Small intestine (tissue), 7 donors: Measurements from ENCODE around the gene RMRP. TPM values are rescaled to one million over a fixed set of nuclear protein-coding genes. Genes with fewer than 3 reads are reported as not detected.

Source experiments
- DNase-seq, 2 donors: peaks; one replicate each; pipeline versions ENCODE4 v3.0.0 to v3.0.0-alpha.2; 2013
- FAIRE-seq: peaks from 2 replicates; lab custom pipeline; 2012; peaks lifted over from hg19 to GRCh38; lab: Jason Lieb, UNC
- H3K27ac ChIP-seq, 3 donors: one replicate each; pipeline ENCODE4 v1.5.1; 2013; ENCODE audit warnings: low read length in 2 of 3, mild to moderate bottlenecking in 2 of 3, control low read depth in 1 of 3, inconsistent platforms in 1 of 3, low read depth in 1 of 3, moderate library complexity in 1 of 3
- H3K27me3 ChIP-seq, 3 donors: one replicate each; pipeline ENCODE4 v1.6.1; 2013; ENCODE audit warnings: low read length in 3 of 3, inconsistent platforms in 1 of 3; ENCODE audit not compliant: control insufficient read depth in 3 of 3, insufficient read depth in 3 of 3
- H3K36me3 ChIP-seq, 3 donors: one replicate each; pipeline ENCODE4 v1.6.1; 2013; ENCODE audit warnings: low read length in 3 of 3, inconsistent platforms in 1 of 3, low read depth in 1 of 3, mild to moderate bottlenecking in 1 of 3, moderate library complexity in 1 of 3; ENCODE audit not compliant: control insufficient read depth in 3 of 3, insufficient read depth in 2 of 3
- H3K4me1 ChIP-seq, 3 donors: one replicate each; pipeline ENCODE4 v1.6.1; 2013; ENCODE audit warnings: low read length in 2 of 3, inconsistent platforms in 1 of 3, low read depth in 1 of 3, mild to moderate bottlenecking in 1 of 3, moderate library complexity in 1 of 3; ENCODE audit not compliant: control insufficient read depth in 3 of 3, insufficient read depth in 2 of 3
- H3K4me3 ChIP-seq, 3 donors: one replicate each; pipeline ENCODE4 v1.5.1; 2013; ENCODE audit warnings: low read length in 3 of 3, control low read depth in 1 of 3, inconsistent platforms in 1 of 3, low read depth in 1 of 3, mild to moderate bottlenecking in 1 of 3, moderate library complexity in 1 of 3
- H3K9me3 ChIP-seq, 2 donors: one replicate each; pipeline ENCODE4 v1.6.1; 2013; ENCODE audit warnings: low read depth in 1 of 2, low read length in 1 of 2; ENCODE audit not compliant: control insufficient read depth in 2 of 2, insufficient read depth in 1 of 2
- WGBS, 3 donors: extraction: QIAGEN DNeasy Blood & Tissue Kit; methylation state at CpG; one replicate each; pipeline ENCODE4 v1.1.7; 2013; 5-methylcytosine and 5-hydroxymethylcytosine counted together
- polyA plus RNA-seq, 4 donors: library from polyadenylated mRNA; stranded (reverse) in 3 of 4; unstranded in 1 of 4; fragments of 200-250 nt in 3 of 4; fragments of 120-200 nt in 1 of 4; gene quantifications; one replicate each; pipeline versions ENCODE4 v1.2.1 to v1.2.3, GENCODE V29; 2013
- donor health status: healthy with polysubstance abuse.
- donor health status: control.
- donor health status: control.
- donor health status: Bipolar disorder and iron deficiency.
- donor health status: healthy.

Gene RMRP
- polyA plus RNA-seq, 4 donors, result 269 TPM; not detected in 3

- Histone ChIP-seq H3K9me3 (no peaks in the 10 kb centered on the region), H3K36me3 (peaks cover 0 to 23% (median 0%) of the 10 kb centered on the region in 3 donors), H3K4me3 (peak within 1 kb of the TSS; percentile 66 to 89 (median 88)), H3K27me3 (no peaks in the 10 kb centered on the region), H3K4me1 (peaks cover 0 to 29% (median 4%) of the 10 kb centered on the region in 3 donors), H3K27ac (peak within 1 kb of the TSS; percentile 90 to 98 (median 90))
- peak; percentile 83 to 92 for DNase-seq
- FAIRE-seq, result no peak
- WGBS, 3 donors, result 0% methylated on average over 67 of the region's 67 CpGs
These were observed 533 bp upstream of the RMRP start, which contains the start of gene CCDC107 for GRCh38 chr9:35658137-35658967. Gene CCDC107 (plus strand): TSS chr9:35658292. CDS start chr9:35658380, 88 bp downstream.

- peak; percentile 42 to 81 for DNase-seq
- H3K4me1 ChIP-seq, result peaks cover 0 to 32% (median 4%) of the 10 kb centered on the region in 3 donors
These were observed 831 bp downstream of the RMRP start for GRCh38 chr9:35656831-35657545.

GRCh38 chr9:35656348-35656747 lies 1.5 kb downstream of the RMRP start:
- no peak for FAIRE-seq
- DNase-seq, result no peak
- H3K4me1 ChIP-seq, result peaks cover 0 to 29% (median 4%) of the 10 kb centered on the region in 3 donors

More at GRCh38 chr9:35656831-35657545, 831 bp downstream of the RMRP start:
- H3K27ac ChIP-seq, result peak overlapping the region; percentile 90 to 98 (median 90)
- WGBS, 3 donors, result 21 to 28% (median 28%) methylated on average over 25 of the region's 25 CpGs
- H3K4me3 ChIP-seq, result peak overlapping the region in 2 of 3 donors; percentile 33 to 54
- no peaks in the 10 kb centered on the region for H3K27me3 ChIP-seq
- peaks cover 0 to 18% (median 0%) of the 10 kb centered on the region in 3 donors for H3K36me3 ChIP-seq
- FAIRE-seq, result no peak
- H3K9me3 ChIP-seq, result no peaks in the 10 kb centered on the region

GRCh38 chr9:35653611-35654010 lies 4.2 kb downstream of the RMRP start:
- H3K36me3 ChIP-seq, result no peaks in the 10 kb centered on the region
- WGBS, 3 donors, result 87 to 100% (median 98%) methylated on average over 1 to 2 of the region's 2 CpGs
- FAIRE-seq (no peak), DNase-seq (no peak)
- H3K4me1 ChIP-seq, result peaks cover 0 to 19% (median 0%) of the 10 kb centered on the region in 3 donors
- H3K27me3 ChIP-seq, result no peaks in the 10 kb centered on the region
- no peak overlapping the region for H3K27ac ChIP-seq
- no peak overlapping the region for H3K4me3 ChIP-seq
- H3K9me3 ChIP-seq, result no peaks in the 10 kb centered on the region

More at GRCh38 chr9:35656348-35656747, 1.5 kb downstream of the RMRP start:
- Histone ChIP-seq H3K27me3 (no peaks in the 10 kb centered on the region), H3K9me3 (no peaks in the 10 kb centered on the region), H3K4me3 (no peak overlapping the region), H3K36me3 (peaks cover 0 to 14% (median 0%) of the 10 kb centered on the region in 3 donors), H3K27ac (no peak overlapping the region)
- 75 to 89% (median 79%) methylated on average over 17 of the region's 17 CpGs for WGBS, 3 donors

- H3K9me3 ChIP-seq, result no peaks in the 10 kb centered on the region
- no peaks in the 10 kb centered on the region for H3K27me3 ChIP-seq
- FAIRE-seq (no peak), DNase-seq (no peak)
- H3K4me1 ChIP-seq, result peaks cover 0 to 19% (median 0%) of the 10 kb centered on the region in 3 donors
- no peak overlapping the region for H3K4me3 ChIP-seq
- no peak overlapping the region for H3K27ac ChIP-seq
- 90% methylated on average over 8 of the region's 8 CpGs for WGBS, 3 donors
- H3K36me3 ChIP-seq, result no peaks in the 10 kb centered on the region
These were observed 5.0 kb downstream of the RMRP start for GRCh38 chr9:35652829-35653209.

GRCh38 chr9:35651956-35652828 lies 5.6 kb downstream of the RMRP start:
- no peak overlapping the region for H3K4me3 ChIP-seq
- whole genome bisulfite sequencing, 3 donors, result 51 to 75% (median 57%) methylated on average over 7 of the region's 7 CpGs
- no peaks in the 10 kb centered on the region for H3K36me3 ChIP-seq
- H3K27me3 ChIP-seq, result no peaks in the 10 kb centered on the region
- no peaks in the 10 kb centered on the region for H3K9me3 ChIP-seq
- H3K27ac ChIP-seq, result peak overlapping the region in 1 of 3 donors; percentile 13
- peak in 1 of 2 donors; percentile 56 for DNase-seq
- no peak for FAIRE-seq
- peaks cover 0 to 18% (median under 1%) of the 10 kb centered on the region in 3 donors for H3K4me1 ChIP-seq

- WGBS, 3 donors, result 56 to 63% (median 59%) methylated on average over 20 to 22 of the region's 22 CpGs
- H3K27ac ChIP-seq, result peak within 1 kb of the TSS in 2 of 3 donors; percentile 34 to 47
- peaks cover 0 to 14% (median 2%) of the 10 kb centered on the region in 3 donors for H3K4me1 ChIP-seq
- H3K36me3 ChIP-seq, result no peaks in the 10 kb centered on the region
- FAIRE-seq, result no peak
- no peaks in the 10 kb centered on the region for H3K27me3 ChIP-seq
- H3K9me3 ChIP-seq, result no peaks in the 10 kb centered on the region
- peak within 1 kb of the TSS in 2 of 3 donors; percentile 31 to 52 for H3K4me3 ChIP-seq
- DNase-seq, result no peak
These were observed 7.3 kb downstream of the RMRP start, which contains the start of gene SIT1 for GRCh38 chr9:35650341-35651158. Gene SIT1 (minus strand): TSS chr9:35650931. CDS start chr9:35650853, 78 bp downstream.
